GM10266 (cell line): ENCODE measurements around the gene RCCD1.

ENCODE experiments used
- DNase-seq: peaks from one replicate; pipeline ENCODE4 v3.0.0; 2012; ENCODE audit errors: extremely low spot score
- TF ChIP-seq, protein P1 (sequence below): IDR thresholded peaks from 2 replicates; pipeline ENCODE4 v1.5.1; 2012; ENCODE audit warnings: mild to moderate bottlenecking, low read depth; ENCODE audit not compliant: control insufficient read depth, insufficient read depth; ENCODE audit errors: missing control alignments

The RCCD1 gene

DNA sequence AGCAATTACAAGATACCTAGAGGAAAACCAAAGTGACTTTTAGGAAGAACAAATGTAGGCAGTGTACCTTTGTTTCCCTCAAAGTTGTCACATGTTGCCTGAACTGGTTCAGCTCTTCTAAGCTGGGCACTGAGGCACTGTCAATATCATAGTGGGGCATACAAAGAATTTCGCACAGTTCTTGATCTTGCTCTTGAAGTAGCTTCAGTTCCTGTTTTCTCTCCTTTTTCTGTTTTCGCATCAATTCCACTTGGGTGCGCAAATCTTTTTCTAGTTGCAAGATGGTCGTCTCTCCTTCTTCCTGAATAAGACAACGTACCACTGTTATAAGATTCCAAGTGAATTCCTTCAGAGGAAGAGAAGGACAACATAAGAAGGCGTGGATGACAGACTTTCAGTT is 27.0 kb downstream of the RCCD1 start:
- TF ChIP-seq, protein P1, sequence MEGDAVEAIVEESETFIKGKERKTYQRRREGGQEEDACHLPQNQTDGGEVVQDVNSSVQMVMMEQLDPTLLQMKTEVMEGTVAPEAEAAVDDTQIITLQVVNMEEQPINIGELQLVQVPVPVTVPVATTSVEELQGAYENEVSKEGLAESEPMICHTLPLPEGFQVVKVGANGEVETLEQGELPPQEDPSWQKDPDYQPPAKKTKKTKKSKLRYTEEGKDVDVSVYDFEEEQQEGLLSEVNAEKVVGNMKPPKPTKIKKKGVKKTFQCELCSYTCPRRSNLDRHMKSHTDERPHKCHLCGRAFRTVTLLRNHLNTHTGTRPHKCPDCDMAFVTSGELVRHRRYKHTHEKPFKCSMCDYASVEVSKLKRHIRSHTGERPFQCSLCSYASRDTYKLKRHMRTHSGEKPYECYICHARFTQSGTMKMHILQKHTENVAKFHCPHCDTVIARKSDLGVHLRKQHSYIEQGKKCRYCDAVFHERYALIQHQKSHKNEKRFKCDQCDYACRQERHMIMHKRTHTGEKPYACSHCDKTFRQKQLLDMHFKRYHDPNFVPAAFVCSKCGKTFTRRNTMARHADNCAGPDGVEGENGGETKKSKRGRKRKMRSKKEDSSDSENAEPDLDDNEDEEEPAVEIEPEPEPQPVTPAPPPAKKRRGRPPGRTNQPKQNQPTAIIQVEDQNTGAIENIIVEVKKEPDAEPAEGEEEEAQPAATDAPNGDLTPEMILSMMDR: no peak
- DNase-seq: no peak

DNA sequence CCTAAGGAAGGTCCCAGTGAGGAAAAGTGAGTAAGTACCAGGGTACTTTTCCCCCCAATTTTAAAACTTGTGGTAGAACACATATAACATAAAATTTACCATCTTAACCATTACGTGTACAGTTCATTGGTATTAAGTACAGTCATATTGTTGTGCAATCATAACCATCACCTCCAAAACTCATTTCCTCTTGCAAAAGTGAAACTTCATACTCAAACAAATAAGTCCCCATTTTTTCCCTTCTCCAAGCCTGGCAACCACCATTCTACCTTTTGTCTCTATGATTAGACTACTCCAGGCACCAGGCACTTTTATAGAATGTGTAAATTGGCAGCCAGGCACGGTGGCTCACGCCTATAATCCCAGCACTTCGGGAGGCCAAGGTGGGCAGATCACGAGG is 27.5 kb downstream of the RCCD1 start:
- no peak for DNase-seq
- TF ChIP-seq, protein P1: no peak

DNA sequence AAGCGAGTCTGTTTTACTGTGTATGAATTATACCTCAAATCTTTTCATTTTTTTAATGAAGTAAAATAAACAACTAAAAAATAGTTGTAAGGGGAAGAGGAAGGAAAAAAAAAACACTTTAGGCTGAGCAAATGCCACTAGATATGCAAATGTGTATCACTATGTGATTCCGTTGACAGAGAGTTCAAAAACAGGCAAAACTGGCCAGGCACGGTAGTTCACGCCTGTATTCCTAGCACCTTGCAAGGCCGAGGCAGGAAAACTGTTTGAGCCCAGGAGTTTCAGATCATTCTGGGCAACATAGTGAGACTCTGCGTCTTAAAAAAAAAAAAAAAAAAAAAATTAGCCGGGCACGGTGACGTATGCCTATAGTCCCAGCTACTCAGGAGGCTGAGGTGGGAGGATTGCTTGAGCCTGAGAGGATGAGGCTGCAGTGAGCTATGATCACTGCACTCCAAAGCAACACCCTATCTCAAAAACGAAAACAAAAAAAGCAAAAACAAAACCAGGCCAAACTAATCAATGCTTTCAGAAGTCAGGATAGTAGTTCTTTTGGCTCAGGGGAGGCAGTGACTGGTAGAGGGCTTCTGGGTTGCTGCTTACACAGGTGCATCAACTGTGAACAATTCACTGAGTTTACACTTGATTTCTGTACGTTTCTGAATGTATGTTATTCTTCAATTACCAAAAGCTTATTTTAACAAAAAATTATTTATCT is 32.3 kb downstream of the RCCD1 start:
- no peak for DNase-seq
- TF ChIP-seq, protein P1: no peak

DNA sequence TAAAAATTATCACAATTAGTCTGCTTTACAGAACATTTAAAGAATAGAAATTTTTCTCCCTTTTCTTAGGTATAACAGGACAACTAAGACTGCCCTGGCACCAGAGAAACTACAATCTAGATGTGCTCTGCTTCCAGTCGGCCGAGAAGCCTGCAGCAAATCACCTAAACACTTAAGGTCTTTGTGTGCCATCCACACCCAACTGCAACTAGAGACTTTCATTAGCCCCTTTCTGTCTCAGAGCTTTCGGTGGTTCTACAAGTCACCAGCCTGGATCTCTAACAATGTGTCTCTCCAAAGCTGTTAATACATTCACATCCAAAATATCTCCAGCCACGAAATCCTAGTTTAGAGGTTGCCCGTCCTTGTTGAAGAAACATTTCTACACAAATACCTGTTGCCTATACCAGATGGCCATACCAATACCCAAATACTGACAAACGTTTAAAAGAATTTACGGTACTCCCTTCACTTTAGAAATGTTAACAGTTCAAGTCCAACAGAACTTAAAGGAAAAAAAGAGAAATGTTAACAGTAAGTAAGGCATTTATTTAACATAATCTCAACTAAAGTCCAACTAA is 33.0 kb downstream of the RCCD1 start:
- DNase-seq: no peak
- TF ChIP-seq, protein P1: no peak

DNA sequence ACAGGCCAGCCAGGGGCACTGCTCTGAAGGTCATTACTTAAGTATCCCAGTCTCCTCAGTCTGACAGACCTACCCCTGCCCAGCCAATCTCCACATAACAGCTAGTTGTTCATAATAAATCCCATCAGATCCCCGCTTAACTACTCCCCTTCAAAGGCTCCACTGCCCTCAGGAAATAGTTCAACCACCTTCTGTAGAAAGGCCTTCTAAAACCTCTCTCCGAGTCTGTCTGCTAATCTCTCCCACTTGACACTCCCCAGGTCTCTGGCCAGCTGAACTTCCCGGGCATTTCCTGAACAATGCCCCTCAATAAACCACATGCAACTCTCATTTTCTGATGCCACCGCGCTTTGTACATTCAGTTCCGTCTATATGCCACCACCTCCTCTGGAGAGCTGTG is 33.6 kb downstream of the RCCD1 start:
- TF ChIP-seq, protein P1: no peak
- no peak for DNase-seq

DNA sequence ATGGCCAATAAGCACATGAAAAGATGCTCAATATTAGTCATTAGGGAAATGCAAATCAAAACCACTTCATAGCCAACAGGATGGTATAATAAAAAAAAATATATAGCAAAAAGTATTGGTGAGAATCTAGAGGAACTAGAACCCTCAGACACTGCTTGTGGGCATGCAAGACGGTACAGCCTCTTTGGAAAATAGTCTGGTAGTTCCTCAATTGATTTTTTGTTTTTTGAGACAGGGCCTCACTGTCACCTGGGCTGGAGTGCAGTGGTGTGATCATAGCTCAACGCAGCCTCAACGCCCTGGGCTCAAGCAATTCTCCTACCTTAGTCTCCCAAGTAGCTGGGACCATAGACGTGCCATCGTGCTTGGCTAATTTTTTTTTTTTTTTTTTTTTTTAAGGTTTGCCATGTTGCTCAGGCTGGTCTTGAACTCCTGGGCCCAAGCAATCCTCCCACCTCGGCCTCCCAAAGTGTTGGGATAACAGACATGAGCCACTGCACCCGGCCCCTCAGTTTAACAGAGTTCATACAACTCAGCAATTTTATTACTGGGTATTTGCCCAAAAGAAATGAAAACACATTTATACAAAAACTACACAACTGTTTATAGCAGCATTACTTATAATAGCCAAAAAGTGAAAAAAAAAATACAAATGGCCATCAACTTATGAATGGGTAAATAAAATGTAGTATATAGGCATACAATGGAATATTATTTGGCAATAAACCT is 34.5 kb downstream of the RCCD1 start:
- TF ChIP-seq, protein P1: no peak
- DNase-seq: no peak

DNA sequence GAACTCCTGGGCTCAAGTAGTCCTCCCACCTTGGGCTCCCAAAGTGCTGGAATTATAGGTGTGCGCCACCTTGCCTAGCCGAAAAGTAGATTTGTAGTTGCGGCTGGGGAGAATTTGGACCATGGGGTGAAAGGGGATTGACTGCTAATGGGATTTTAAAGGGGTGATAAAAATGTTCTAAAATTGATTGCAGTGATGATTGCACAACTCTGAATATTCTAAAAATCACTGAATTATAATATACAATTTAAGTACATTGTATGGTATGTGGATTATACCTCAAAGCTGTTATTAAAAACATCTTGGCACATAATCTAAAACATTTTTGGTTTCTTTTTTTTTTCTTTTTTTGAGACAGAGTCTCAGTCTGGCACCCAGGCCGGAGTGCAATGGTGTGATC is 35.8 kb downstream of the RCCD1 start:
- TF ChIP-seq, protein P1: no peak
- DNase-seq: no peak
